Esophagus squamous epithelium (tissue), 4 donors: ENCODE results near the gene APOL1. TPM values are rescaled to one million over a fixed set of nuclear protein-coding genes. Genes with fewer than 3 reads are reported as not detected.

ENCODE experiments used
- small RNA-seq, 4 donors: library from RNA; depleted of rRNA; stranded (forward); fragments of <200 nt; gene quantifications; one replicate each; pipeline ENCODE3, GENCODE V24; 2016
- total RNA-seq, 4 donors: library from RNA; depleted of rRNA; stranded (reverse); fragments of >200 nt; gene quantifications; one replicate each; pipeline ENCODE4 v1.1.0, GENCODE V29; 2016

The APOL1 gene
- total RNA-seq, 4 donors from 2014 or later = 8.4 to 49.3 (median 20.6) TPM

Small RNA genes lying within 50 kb of the gene (small RNA-seq; reads per million reads assigned to genes)
- gene MIR6819 = 0 to 0.30 (median 0) reads per million in 4 donors

Other genes with a start within 250 kb of the APOL1 start
- 10 to 100 TPM; 33.3 to 69.6 (median 46.3) TPM for gene RBFOX2, start 224.3 kb upstream of the APOL1 start, total RNA-seq
- gene APOL3, start 92.4 kb upstream of the APOL1 start, total RNA-seq = 10 to 100 TPM in 2 of 4 donors, 1 to 10 TPM in 2; 6.8 to 48.1 (median 17.0) TPM
- 10 to 100 TPM in 1 of 4 donors, 1 to 10 TPM in 2, under 1 TPM in 1; 0.45 to 10.3 (median 2.1) TPM for gene APOL4, start 51.3 kb upstream of the APOL1 start, total RNA-seq
- gene APOL2, start 13.6 kb upstream of the APOL1 start, total RNA-seq = 10 to 100 TPM; 14.6 to 44.5 (median 23.5) TPM
- gene MYH9, start 134.8 kb downstream of the APOL1 start, total RNA-seq = 100 to 1,000 TPM; 216 to 339 (median 246) TPM
- 10 to 100 TPM; 58.4 to 88.4 (median 72.3) TPM for gene TXN2, start 228.5 kb downstream of the APOL1 start, total RNA-seq